ENCODE measurements around the gene ITSN2. TPM values are rescaled to one million over a fixed set of nuclear protein-coding genes. Genes with fewer than 3 reads are reported as not detected.
"Not testable (repeated sequence)": the region's sequence is repeated elsewhere in the genome, so short reads cannot be mapped to it uniquely, and the experiment has no call there.

The ITSN2 gene
- total RNA-seq, 1 donor from 2014 or later = 52.9 TPM

- not testable (repeated sequence) for DNase-seq (ENCODE audit: low spot score); H3K9me3 Mint-ChIP-seq; H3K27ac Mint-ChIP-seq; H3K4me3 Mint-ChIP-seq; H3K36me3 Mint-ChIP-seq (ENCODE audit: low read depth); H3K27me3 Mint-ChIP-seq (ENCODE audit: insufficient read depth)
- H3K4me1 Mint-ChIP-seq (ENCODE audit: low read depth) = peaks cover 49% of the 10 kb centered on the region
- intact Hi-C loops (cut with micrococcal nuclease) = loop anchor here (2.0 to 5.0 kb wide), 3 partner anchors 40 to 220 kb away; partner anchors contain the start of gene NCOA1
Observed at GRCh38 chr2:24357767-24358166, 2.6 kb downstream of the ITSN2 start.

DNA sequence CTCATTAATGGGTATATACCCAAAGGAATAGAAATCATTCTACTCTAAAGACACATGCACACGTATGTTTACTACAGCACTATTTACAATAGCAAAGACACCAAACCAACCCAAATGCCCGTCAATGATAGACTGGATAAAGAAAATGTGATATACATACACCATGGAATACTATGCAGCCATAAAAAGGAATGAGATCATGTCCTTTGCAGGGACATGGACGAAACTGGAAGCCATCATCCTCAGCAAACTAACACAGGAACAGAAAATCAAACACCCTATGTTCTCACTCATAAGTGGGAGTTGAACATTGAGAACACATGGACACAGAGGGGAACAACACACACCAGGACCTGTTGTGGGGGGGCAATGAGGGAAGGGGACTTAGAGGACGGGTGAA, 3.2 kb downstream of the ITSN2 start:
- intact Hi-C loops (cut with micrococcal nuclease) = loop anchor here (5.0 kb wide), 2 partner anchors 40 to 220 kb away; no protein-coding TSS in a partner anchor
- not testable (repeated sequence) for DNase-seq (ENCODE audit: low spot score); H3K36me3 Mint-ChIP-seq (ENCODE audit: low read depth); H3K27me3 Mint-ChIP-seq (ENCODE audit: insufficient read depth); H3K27ac Mint-ChIP-seq; H3K9me3 Mint-ChIP-seq; H3K4me3 Mint-ChIP-seq
- peaks cover 53% of the 10 kb centered on the region for H3K4me1 Mint-ChIP-seq (ENCODE audit: low read depth)

DNA sequence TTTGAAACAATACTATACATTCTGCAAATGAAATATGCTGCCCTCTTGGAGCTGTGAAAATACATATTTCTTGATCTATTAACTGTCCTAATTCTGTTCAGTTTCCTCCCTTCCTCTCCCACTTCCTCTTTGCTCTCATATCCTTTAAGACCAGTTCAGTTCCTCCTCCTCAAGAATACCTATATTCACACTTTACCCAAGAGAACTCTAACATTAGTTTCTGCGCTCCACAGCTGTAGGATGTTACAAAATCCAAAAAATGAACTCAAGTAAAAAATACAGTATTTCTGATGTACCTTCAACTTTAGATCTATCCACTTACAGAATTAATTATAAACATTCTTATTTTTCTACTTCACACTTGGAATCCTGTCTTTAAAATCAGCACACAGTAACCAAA, 5.4 kb downstream of the ITSN2 start:
- no peaks in the 10 kb centered on the region for H3K9me3 Mint-ChIP-seq
- H3K36me3 Mint-ChIP-seq (ENCODE audit: low read depth) = peaks cover 8% of the 10 kb centered on the region
- no peak overlapping the region for H3K27ac Mint-ChIP-seq
- H3K4me1 Mint-ChIP-seq (ENCODE audit: low read depth) = peaks cover 57% of the 10 kb centered on the region
- no peaks in the 10 kb centered on the region for H3K27me3 Mint-ChIP-seq (ENCODE audit: insufficient read depth)
- no peak overlapping the region for H3K4me3 Mint-ChIP-seq
- intact Hi-C loops (cut with micrococcal nuclease) = loop anchor here (5.0 kb wide), 2 partner anchors 38 to 222 kb away; no protein-coding TSS in a partner anchor
- DNase-seq (ENCODE audit: low spot score) = no peak

- no peaks in the 10 kb centered on the region for H3K9me3 Mint-ChIP-seq
- intact Hi-C loops (cut with micrococcal nuclease) = no loop called here
- no peaks in the 10 kb centered on the region for H3K27me3 Mint-ChIP-seq (ENCODE audit: insufficient read depth)
- no peak overlapping the region for H3K27ac Mint-ChIP-seq
- peaks cover 8% of the 10 kb centered on the region for H3K36me3 Mint-ChIP-seq (ENCODE audit: low read depth)
- H3K4me3 Mint-ChIP-seq = no peak overlapping the region
- H3K4me1 Mint-ChIP-seq (ENCODE audit: low read depth) = peaks cover 61% of the 10 kb centered on the region
- no peak for DNase-seq (ENCODE audit: low spot score)
Observed at GRCh38 chr2:24354395-24354794, 5.9 kb downstream of the ITSN2 start.

- DNase-seq (ENCODE audit: low spot score) = no peak
- H3K27ac Mint-ChIP-seq = no peak overlapping the region
- no peaks in the 10 kb centered on the region for H3K27me3 Mint-ChIP-seq (ENCODE audit: insufficient read depth)
- no peak overlapping the region for H3K4me3 Mint-ChIP-seq
- H3K36me3 Mint-ChIP-seq (ENCODE audit: low read depth) = peaks cover 8% of the 10 kb centered on the region
- H3K9me3 Mint-ChIP-seq = no peaks in the 10 kb centered on the region
- intact Hi-C loops (cut with micrococcal nuclease) = no loop called here
- peaks cover 60% of the 10 kb centered on the region for H3K4me1 Mint-ChIP-seq (ENCODE audit: low read depth)
Observed at GRCh38 chr2:24353973-24354372, 6.4 kb downstream of the ITSN2 start.

GRCh38 chr2:24353364-24353763, 7.0 kb downstream of the ITSN2 start:
- no peak for DNase-seq (ENCODE audit: low spot score)
- Mint-ChIP-seq H3K4me3 (no peak overlapping the region), H3K9me3 (no peaks in the 10 kb centered on the region), H3K27ac (no peak overlapping the region), H3K4me1 (ENCODE audit: low read depth) (peaks cover 56% of the 10 kb centered on the region), H3K27me3 (ENCODE audit: insufficient read depth) (no peaks in the 10 kb centered on the region), H3K36me3 (ENCODE audit: low read depth) (peaks cover 8% of the 10 kb centered on the region)
- intact Hi-C loops (cut with micrococcal nuclease) = no loop called here

- intact Hi-C loops (cut with micrococcal nuclease) = no loop called here
Observed at GRCh38 chr2:24352664-24353063, 7.7 kb downstream of the ITSN2 start.

DNA sequence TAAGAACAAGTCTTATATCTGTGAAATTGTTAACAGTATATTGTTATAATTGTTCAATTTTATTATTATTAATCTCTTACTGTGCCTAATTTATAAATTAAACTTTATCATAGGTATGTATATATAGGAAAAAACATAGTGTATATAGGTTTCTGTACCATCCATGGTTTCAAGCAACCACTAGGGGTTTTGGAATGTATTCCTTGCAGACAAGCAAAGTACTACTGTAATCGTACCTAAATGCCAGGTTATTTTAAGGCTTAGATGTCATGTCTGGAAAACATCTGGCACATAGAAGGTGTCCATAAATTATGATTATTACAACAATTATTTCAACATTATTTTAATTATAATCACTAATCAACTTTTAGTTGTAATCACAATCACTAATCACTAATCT, 8.4 kb downstream of the ITSN2 start:
- peaks cover 3% of the 10 kb centered on the region for H3K36me3 Mint-ChIP-seq (ENCODE audit: low read depth)
- intact Hi-C loops (cut with micrococcal nuclease) = no loop called here
- DNase-seq (ENCODE audit: low spot score) = no peak
- H3K4me1 Mint-ChIP-seq (ENCODE audit: low read depth) = peaks cover 48% of the 10 kb centered on the region
- H3K4me3 Mint-ChIP-seq = no peak overlapping the region
- no peak overlapping the region for H3K27ac Mint-ChIP-seq
- H3K9me3 Mint-ChIP-seq = no peaks in the 10 kb centered on the region
- no peaks in the 10 kb centered on the region for H3K27me3 Mint-ChIP-seq (ENCODE audit: insufficient read depth)

More at GRCh38 chr2:24352664-24353063, 7.7 kb downstream of the ITSN2 start:
- Mint-ChIP-seq H3K27ac (no peak overlapping the region), H3K9me3 (no peaks in the 10 kb centered on the region), H3K36me3 (ENCODE audit: low read depth) (peaks cover 6% of the 10 kb centered on the region), H3K27me3 (ENCODE audit: insufficient read depth) (no peaks in the 10 kb centered on the region), H3K4me3 (no peak overlapping the region), H3K4me1 (ENCODE audit: low read depth) (peaks cover 52% of the 10 kb centered on the region)
- no peak for DNase-seq (ENCODE audit: low spot score)

DNA sequence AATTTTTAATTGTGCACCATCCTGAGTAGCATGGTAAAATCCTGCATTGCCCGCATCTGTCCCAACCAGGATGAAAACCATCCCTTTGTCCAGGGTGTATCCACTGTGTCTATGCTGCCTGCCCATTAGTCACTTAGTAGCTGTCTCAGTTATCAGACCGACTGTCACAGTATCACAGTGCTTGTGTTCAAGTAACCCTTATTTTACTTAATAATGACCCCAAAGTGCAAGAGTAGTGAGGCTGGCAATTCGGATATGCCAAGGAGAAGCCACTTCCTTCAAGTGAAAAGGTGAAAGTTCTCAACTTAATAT, 8.8 kb downstream of the ITSN2 start:
- H3K9me3 Mint-ChIP-seq = no peaks in the 10 kb centered on the region
- DNase-seq (ENCODE audit: low spot score) = no peak
- peaks cover 45% of the 10 kb centered on the region for H3K4me1 Mint-ChIP-seq (ENCODE audit: low read depth)
- intact Hi-C loops (cut with micrococcal nuclease) = no loop called here
- H3K27me3 Mint-ChIP-seq (ENCODE audit: insufficient read depth) = no peaks in the 10 kb centered on the region
- H3K27ac Mint-ChIP-seq = no peak overlapping the region
- H3K36me3 Mint-ChIP-seq (ENCODE audit: low read depth) = peaks cover 2% of the 10 kb centered on the region
- H3K4me3 Mint-ChIP-seq = no peak overlapping the region

- Mint-ChIP-seq H3K4me3 (no peak overlapping the region), H3K9me3 (no peaks in the 10 kb centered on the region), H3K27me3 (ENCODE audit: insufficient read depth) (no peaks in the 10 kb centered on the region), H3K4me1 (ENCODE audit: low read depth) (peaks cover 45% of the 10 kb centered on the region), H3K27ac (no peak overlapping the region), H3K36me3 (ENCODE audit: low read depth) (peaks cover 2% of the 10 kb centered on the region)
- no peak for DNase-seq (ENCODE audit: low spot score)
- intact Hi-C loops (cut with micrococcal nuclease) = no loop called here
Observed at GRCh38 chr2:24350826-24351626, 9.3 kb downstream of the ITSN2 start.

GRCh38 chr2:24349097-24349496, 11.2 kb downstream of the ITSN2 start:
- no peaks in the 10 kb centered on the region for H3K36me3 Mint-ChIP-seq (ENCODE audit: low read depth)
- DNase-seq (ENCODE audit: low spot score) = no peak
- no peak overlapping the region for H3K27ac Mint-ChIP-seq
- no peak overlapping the region for H3K4me3 Mint-ChIP-seq
- no peaks in the 10 kb centered on the region for H3K9me3 Mint-ChIP-seq
- H3K27me3 Mint-ChIP-seq (ENCODE audit: insufficient read depth) = no peaks in the 10 kb centered on the region
- peaks cover 35% of the 10 kb centered on the region for H3K4me1 Mint-ChIP-seq (ENCODE audit: low read depth)
- intact Hi-C loops (cut with micrococcal nuclease) = no loop called here

- no peaks in the 10 kb centered on the region for H3K9me3 Mint-ChIP-seq
- no peaks in the 10 kb centered on the region for H3K27me3 Mint-ChIP-seq (ENCODE audit: insufficient read depth)
- H3K36me3 Mint-ChIP-seq (ENCODE audit: low read depth) = no peaks in the 10 kb centered on the region
- no peak overlapping the region for H3K4me3 Mint-ChIP-seq
- no peak for DNase-seq (ENCODE audit: low spot score)
- intact Hi-C loops (cut with micrococcal nuclease) = no loop called here
- H3K27ac Mint-ChIP-seq = no peak overlapping the region
- H3K4me1 Mint-ChIP-seq (ENCODE audit: low read depth) = peaks cover 23% of the 10 kb centered on the region
Observed at GRCh38 chr2:24345937-24346336, 14.4 kb downstream of the ITSN2 start.

DNA sequence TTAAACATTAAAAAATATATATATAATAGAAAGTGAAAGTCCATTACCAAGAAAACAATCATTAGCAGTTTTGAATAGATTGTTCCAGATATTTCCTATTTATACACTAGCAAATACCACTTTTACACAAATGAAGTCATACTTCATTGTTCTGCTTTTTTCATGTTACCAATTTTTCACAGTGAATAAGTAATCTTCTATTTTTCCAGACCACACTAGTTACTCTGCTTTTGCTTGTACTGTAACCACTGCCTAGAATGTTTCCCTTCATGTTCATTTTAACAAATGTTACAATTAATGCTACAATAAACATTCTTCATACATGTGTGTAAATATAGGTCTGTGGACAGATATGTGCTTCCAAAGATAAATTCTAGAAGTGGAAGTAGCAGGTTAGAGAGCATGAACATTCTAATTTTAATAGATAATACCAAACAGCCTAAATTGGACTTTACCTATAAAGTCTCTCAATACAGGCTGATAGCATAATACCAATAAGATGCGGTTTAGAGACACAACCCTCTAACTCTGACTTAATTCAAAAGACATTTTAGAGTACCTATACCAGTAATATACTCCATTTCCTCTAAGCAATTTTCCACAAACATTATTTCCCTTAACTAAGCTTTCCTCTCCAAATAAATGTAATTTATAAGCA, 17.0 kb downstream of the ITSN2 start:
- Mint-ChIP-seq H3K4me3 (no peak overlapping the region), H3K4me1 (ENCODE audit: low read depth) (peaks cover 19% of the 10 kb centered on the region), H3K36me3 (ENCODE audit: low read depth) (peaks cover 4% of the 10 kb centered on the region), H3K27ac (no peak overlapping the region), H3K9me3 (no peaks in the 10 kb centered on the region), H3K27me3 (ENCODE audit: insufficient read depth) (no peaks in the 10 kb centered on the region)
- intact Hi-C loops (cut with micrococcal nuclease) = no loop called here
- no peak for DNase-seq (ENCODE audit: low spot score)
